ENCODE data around the gene NISCH.

GRCh38 chr3:52438104-52438376 lies 17.4 kb upstream of the NISCH start:
- no peak for TF ChIP-seq CTCF (conservative IDR thresholded peaks at IDR 0.05; ENCODE audit: low read depth in 2 of 2)
- TF ChIP-seq POLR2AphosphoS5 (IDR thresholded peaks at IDR 0.05; ENCODE audit: low read depth), result no peak
- TF ChIP-seq NANOG (IDR thresholded peaks at IDR 0.05; ENCODE audit: borderline replicate concordance), result no peak

Data from GM23338 (cell line).